COR-L47 (cell line): Measurements from ENCODE around the gene FSCN2.

Experiments
- DNase-seq: peaks from one replicate; lab custom pipeline; 2025; lab: John Stamatoyannopoulos, UW

FSCN2 gene

DNA sequence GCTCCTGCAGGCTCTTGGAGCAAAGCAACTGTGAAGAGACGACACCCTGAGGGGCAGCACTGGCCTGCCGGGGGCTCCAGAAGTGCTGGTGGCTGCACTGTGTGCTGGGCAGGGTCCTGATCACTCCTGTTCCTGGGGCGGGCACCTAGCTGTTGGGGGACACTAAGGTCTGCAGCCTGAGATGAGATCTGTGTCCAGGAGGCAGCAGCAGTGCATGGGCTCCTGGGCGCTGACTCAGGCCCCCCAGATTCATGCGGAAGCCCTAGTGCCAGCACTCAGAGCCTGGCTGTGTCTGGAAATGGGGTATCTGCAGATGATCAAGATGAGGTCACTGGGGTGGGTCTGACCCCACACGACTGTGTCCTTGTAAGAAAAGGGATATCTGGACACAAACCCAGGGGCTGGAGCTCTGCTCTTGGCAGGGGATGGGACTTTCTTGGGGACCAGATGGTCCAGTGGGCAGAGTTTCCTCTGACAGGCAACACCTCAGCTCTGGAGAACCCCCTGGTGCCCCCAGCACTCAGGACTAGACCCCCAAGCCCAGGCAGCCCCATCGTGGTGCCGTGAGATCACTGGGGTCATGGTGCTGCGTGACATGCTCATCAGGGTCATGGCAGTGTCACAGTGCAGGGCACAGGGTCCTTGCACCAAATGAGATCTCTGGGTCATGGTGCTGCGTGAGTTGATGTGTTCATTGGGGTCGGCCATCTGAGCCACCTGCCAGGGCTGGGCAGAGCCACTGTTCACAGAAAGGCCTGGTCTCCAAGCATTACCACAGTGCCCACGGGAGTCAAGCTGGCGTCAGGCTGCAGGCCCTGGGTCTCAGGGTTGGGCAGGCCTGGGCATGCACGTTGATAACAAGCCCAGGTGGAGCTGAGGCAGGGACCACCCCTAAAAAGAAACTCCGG, 14.5 kb downstream of the FSCN2 start:
- DNase-seq, result no peak

DNA sequence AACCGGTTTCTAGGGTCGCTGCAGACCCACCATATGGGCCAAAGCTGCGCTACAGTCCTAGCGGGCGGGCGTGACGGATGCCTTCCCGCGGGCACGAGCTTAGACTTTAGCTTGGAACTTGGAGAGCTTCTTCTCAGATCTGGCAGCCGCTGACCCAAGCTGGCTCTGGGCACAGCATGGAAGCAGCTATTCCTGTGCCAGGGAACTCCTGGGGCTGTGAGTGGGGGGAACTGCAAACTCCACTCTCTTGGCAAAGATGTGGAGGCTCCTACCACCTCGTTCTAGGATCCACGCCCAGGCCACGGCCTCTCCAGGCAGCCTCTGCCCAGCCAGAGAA, 15.1 kb downstream of the FSCN2 start:
- no peak for DNase-seq

DNA sequence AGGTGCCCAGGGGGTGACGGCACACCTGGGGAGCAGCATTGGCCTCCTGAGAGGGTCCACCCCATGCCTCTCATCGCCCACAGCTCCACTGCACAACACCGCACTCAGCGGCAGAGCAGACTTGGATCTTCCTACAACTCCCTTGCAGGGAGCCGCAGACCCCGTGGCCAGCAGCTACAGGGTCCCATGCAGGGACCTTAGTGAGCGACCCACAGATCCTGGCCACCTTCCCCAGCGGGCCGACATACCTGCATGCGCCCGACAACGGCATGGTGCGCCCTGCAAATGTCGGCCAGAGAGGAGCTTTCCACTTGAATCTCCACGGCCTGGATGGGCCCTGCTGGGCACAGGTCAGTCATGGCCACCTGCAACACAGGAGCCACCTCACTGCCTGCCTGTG, 15.6 kb downstream of the FSCN2 start:
- DNase-seq, result no peak

DNA sequence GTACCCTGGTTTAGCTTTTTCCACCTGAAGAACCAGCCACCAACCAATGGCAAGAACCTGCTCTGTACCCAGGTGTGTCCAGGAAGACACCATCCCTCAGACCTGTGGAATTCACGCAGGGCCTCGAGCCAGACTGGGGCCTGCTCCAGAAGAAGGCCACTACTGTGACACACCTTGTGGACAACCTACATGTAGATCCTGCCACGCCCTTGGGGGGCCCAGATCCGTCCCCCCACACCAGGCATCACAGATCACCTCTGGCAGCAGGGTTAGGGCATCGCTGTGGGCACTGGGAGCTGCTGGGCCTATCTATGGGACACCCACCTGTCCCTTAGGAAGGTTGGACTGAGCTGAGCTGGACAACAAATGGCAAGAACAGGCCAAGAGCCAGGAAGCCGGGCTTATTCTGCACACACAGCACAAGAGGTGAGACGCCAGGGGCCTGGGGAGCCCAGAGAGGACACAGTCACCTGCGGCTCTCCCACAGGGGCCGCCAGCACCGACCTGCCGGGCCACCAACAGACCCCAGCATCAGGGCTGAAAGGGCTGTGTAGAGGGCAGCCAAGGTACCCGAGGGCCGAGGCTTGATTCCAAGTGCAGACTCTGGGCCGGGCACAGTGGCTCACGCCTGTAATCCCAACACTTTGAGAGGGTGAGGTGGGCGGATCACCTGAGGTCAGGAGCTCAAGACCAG, 16.3 kb downstream of the FSCN2 start:
- no peak for DNase-seq

DNA sequence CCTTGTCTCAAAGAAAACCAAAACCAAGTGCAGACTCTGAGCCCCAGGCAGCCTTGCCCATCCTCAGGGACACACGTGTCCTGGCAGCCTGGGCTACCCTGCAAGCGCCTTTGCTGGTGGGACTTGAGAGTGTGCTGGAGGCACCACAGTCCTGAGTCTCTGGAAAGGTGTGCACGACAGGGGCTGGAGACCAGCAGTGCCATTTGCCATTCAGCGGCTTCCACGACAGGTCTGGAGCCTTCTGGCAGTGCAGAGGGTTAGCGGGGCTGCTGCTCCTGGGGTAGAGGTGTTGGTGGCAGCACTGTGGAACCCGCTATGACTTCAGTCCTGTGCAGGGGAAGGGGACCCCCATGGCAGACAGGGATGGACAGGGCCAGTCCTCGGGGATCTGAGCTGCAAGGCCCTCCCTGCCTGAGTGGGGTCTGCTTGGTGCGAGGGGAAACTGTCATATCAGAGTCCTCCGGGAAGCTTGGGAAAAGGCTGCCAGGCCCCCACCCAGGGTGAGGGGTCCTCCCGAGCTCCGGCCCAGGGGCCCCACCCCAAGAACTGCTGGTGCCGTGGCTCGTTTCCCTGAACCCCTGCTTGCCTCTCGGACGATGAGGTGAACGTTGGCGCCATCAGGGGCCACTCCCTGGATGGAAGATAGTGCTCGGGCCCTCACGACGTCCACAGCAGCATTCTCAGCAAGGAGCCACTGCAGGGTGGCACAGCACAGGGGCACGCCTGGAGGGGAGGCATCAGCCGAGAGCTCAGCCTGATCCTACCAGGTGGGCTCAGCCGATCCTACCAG, 17.2 kb downstream of the FSCN2 start:
- no peak for DNase-seq

DNA sequence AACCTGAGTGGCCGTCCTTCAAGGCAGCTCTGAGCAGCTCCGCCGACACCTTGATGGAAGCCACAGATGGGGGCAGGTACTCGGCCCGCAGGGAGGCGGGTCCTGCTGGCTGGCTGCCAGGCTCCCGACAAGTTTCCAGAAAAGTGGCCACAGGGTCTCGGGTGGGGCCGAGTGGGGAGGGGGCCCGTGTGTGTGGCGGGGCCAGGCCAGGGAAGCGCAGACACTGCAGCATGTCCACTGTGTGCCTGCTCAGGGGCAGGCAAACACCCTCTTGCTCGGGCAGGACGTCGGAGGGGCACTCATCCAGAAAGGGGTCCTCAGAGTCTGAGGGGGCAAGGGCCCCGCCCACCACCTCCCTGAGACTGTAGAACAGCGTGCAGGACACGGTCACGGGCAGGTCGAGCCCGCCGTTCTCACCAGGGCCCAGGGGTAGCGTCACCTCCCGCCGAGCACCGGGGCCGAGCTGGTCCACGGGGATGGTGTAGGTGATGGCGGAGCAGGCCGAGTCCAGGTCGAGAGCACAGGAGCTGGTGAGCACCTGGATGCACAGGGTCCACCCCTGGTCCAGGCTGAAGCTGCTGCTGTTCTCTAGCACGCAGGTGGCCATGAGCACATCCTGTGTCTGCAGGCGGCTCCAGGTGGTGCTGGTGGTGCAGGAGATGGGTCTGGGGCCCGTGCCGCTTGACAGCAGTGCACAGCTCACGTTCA, 18.9 kb downstream of the FSCN2 start:
- DNase-seq, result no peak

DNA sequence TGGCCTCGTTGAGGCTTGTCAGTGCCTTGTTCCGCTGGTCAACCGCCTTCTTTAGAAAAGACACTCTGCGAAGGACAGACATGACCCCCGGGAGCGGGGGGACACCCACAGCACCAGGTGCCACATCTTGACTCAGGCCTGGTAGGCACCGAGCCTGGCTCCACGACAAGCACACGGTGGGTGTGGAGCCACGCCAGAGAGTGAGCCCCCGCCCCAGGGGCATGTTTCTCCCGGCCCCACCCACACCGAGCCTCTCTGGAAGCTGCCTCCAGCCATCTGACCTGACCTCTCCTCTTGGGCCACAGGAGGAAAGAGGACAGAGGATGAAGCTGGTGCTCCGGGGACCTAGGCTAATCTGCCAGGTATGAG, 19.4 kb downstream of the FSCN2 start:
- DNase-seq, result no peak

DNA sequence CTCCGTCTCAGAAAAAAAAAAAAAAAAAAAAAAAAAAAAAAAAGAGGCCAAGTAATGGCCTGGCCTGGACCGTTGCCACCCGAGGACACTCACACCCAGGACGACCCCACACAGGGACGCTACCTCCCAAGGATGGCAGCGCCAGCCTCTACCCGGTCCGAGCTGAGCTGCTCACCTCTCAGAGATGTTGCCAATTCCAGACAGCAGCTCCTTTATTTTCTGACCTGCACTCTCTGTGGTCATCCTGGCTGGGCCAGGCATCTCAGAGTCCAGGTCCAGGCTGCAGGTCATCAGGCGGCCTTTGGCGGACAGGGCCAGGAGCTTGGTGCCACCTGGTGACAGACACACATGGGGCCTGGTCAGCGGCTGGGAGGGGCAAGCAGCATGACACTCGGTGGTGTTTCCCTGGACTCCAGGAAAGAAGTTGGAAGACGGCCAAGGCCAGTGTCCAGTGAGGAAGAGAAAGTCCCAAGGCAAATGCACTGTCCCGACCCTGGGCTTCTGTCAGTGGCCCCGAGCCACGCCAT, 20.9 kb downstream of the FSCN2 start:
- DNase-seq, result no peak

DNA sequence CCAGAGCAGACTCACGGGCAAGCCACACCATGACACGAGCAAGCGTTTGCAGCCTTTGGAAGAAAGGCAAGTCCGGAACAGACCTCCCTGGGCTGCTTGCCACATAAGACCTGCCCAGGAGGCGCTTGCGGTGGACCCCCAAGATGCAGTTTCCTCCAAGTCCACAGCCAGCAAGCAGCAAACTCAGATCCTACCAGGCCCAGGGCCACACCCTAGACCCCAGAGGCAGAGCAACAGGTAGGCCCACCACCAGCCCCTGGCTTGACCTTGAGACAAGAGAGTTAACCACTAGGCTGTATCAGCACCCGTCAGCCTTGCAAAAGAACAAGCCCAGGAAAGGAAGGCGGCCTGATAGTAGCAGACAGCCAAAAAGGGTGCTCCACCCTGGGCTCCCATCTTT, 21.6 kb downstream of the FSCN2 start:
- no peak for DNase-seq

DNA sequence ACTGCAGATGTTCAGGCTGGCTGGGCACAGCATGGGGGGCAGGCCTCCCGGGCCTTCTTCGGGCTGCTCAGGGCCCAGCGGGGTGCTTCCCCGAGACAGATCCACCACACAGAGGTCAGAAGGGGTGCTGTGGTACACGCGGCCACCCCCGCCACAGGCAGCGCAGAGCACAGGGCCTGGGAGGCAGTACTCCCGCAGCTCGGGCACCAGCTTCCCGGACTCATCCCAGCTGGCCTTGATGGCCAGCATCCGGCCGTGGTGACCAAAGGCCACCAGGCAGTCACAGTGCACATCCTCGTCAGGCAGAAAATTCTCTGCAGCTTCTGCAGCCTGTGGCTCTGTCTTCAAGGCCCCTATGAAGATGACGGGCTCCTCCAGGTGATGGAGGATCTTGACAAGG, 22.1 kb downstream of the FSCN2 start:
- no peak for DNase-seq

DNA sequence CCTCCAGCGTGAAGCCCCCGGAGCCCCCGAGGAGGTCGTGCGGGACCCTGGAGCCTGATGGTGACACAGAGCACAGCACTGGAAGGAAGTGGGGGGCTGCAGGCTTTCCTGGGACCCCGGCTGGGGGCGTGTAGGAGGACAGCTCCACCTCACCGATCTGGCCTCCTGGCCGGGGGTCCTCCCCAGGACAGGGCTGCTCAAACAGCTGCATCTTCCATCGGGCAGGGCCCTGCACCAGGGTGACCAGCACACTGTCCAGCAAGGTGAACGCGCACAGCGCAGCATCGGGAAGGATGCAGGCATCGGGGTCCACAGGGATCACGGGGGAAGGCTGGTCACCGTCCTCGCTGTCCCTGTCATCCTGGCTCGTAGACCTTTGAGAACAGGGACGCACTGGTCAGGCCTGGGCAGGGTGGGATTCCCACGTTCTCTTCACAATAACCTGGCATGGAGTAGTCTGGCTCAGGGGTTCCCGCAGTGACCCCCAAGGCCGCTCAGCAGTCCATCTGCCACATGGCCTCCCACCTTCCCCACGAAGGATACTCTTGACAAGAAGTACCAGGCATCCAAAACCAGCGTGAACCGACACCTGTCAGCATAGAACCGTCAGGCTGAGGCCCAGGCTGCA, 22.8 kb downstream of the FSCN2 start:
- DNase-seq, result no peak

DNA sequence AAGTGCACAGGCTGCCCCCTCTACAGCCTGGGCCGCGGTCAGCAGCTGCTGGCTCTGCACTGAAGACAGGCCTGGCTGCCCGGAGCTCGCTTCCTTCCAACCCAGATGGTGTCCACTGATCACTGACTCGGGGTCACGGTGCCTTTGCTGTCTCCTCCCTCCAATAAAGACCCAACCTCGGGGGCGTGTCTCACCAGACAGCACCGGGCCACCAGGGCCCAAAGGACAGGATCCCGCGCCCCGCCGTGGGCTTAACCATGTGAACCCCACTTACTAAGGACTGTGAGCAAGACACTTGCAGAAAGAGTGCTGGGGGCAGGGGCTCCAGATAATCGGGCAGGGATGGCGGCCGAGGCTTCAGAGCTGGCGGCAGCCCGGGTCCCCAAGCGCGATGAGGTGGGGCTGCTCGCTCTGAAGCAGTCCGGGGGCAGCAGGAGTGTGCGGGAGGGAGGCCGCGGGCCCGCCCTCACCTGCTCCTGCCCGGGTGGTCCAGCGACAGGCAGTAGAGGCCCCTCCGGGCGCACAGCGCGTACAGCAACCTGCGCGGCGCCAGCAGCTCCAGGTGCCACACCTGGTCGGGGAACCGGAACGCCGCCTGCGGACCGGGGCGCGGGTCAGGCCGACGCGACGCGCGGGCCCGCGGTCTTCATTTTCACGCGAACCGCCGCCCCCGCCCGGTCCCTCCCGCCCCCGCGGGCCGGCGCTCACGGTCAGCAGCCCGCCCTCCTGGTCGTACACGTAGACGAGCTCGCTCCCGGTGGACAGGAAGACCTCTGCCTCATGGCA, 23.5 kb downstream of the FSCN2 start:
- no peak for DNase-seq

DNA sequence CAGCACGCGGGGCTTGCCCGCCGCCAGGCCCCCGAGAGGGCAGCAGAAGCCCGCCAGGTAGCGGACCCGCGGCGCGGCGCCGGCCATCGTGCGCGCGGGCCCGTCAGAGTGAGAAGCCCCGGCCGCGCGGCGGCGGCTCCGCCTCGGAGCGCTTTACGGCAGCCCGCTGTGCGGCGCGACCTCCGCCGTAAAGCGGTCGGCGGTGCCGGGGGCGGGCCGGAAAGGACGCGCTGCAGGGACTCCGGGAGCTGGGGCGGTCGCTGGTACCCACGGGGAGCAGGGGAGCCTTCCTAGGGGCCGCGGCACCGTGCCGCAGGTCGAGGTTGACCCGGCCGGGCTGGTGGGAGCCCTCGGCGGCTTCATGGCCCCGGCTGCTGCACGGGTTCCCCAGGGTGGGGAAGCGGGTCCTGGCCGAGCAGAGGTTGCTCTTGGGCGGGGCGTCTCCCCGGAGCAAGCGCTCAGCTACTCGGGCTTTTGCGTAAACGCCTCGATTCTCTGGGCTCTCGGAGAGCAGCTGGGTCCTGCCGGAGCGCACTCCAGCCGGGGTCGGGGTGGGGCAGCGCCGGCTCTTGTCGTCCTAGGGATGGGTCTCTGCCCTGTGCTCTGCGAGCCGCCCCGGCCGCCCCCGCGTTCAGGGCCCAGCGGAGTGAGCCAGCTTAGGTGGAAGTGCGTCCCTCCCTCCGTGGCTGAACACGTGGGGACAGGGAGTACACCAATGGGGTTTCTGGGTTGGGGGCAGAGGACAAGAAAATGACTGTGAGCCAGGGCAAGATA, 24.3 kb downstream of the FSCN2 start, which contains the start of gene FAAP100:
Gene FAAP100 (minus strand): TSS at position 110 of the 774 bp plus-strand sequence. CDS start 23 bp downstream, at position 87.
- DNase-seq, result peak; percentile 86

DNA sequence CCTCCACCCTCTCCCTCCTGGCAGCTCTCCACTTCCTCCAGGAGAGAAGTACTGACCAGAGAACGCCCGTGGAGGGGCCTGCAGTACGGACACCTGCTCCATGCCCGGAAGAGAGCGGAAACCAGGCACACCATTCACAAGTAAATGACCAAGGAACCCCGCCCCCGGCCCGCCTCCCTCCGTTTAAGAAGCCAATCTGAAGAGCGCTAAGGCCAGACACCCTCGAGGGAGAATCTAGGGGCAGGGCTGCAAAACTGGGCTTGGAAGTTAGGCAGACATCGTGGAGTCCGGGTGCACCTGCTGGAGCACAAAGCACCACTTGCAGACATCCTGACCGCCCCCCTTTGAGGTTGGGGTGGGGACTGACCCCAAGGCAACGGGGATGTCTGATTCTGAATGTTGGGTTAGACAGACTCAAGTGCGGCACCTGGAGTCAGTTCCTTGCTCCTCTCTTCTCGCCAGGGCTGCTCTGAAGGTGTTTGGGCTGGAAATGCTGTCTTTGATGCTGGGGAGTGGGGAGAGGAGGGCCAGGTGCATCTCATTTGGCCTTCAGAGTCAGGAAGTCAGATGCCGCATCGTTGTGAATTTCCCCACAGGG, 24.9 kb downstream of the FSCN2 start:
- peak; percentile 96 for DNase-seq

DNA sequence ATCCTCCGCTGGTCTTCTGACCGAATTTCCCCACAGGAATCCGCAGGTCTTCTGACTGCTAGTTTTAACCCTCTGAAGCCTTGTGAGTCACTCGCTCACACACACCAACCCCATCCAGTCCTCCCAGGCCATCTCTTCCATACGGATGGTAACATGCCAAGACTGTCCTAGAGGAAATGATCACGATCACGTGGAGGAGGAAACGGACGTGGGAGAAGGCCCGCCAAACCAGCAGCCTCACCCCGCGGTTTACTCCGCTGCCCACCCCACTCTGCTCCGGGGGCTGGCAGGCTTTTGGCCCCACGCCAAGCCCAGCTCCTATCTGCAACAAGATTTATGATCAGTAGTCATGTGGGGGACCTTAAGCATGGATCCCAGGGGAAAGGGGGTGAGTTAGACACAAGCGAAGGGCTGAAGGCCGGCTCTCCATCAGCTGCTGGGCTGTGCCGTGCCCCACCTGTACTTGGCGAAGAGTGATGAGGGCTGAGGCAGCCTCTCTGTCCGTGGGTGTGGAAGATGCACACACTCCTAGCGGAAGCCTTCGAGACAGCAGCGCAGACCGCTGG, 25.5 kb downstream of the FSCN2 start:
- peak; percentile 77 for DNase-seq

DNA sequence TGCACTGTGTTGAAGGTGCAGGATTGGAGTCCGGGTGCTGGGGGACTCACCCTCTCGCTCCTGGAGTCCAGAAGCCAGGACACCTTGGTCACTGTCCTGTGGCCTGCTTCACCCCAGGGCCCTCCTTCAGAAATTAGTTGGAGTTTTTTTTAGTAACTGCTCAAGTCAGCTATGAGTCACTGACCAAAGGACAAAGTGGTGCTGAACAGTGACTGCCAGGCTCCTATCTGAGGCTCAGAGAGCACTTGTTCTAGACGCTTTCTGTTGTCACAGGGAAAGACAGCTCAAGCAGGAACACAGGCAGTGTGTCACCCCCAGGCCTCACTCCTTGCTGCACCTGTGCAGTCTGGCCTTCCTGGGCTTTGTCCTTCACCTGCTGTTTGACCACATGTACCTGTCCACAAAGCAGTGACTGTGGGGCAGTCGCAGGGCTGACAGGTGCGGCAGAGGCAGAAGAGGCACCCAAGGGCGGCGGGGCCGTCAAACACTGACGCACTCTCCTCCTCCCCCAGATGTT, 28.1 kb downstream of the FSCN2 start:
- no peak for DNase-seq

DNA sequence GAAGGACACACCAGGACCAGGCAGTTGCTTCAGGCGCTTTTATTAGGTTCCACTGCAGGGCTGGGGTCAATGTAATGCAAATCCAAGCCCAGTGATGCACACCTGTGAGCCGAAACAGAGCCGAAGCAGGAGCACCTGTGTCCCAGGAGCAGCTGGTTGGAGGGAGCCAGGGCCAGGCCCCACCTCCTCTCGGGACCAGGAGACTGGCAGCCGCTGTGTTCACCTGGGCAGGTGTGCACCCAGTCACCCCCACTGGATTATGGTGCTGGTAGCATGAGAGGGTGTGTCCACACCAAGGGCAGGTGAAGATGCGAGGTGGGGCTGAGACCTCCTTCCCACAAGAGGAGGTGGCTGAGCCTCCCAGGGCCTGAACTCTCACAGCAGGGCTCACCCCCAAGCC, 28.7 kb downstream of the FSCN2 start:
- DNase-seq, result no peak

DNA sequence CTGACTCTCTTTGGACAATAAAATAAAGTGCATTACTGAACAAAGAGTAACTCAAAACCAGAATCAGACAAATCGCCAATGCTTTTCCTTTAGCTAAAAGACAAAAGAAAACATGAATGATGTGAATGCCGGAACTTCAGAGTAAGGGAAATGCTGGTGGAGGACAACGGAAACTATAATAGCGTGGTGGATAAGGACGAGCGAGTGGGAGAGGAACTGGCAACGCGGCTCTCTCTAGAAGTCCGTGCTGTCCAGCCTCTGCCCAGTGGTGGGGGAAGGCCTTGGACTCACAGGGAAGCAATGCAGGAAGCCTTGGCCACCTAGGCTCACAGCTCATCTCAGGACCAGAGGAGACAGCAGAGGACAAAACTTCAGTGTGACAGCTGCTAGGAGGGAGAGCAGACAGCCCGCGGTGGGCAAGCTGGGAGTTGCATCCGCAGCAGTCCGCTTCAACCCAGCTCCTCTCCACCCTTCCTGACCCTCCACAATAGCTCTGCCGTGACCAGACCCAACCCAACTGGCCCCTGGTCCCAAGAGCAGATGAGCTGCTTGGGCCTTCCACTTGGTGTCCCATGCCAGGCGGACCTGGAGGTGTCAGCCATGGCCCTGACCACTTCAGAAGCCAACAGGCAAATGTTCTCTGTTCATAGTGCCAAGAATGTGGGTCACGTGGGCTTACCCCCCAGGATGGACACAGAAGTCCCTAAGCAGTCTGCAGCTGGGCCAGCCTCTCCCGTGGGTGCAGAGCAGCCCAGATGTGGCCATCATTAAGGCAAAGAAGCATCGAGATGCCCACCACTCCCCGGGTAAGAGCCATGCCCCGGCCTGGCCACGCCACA, 29.3 kb downstream of the FSCN2 start:
- DNase-seq, result no peak
